Neutrophil (primary cell): ENCODE results near the gene PDZRN3.

Source experiments
- H3K27ac ChIP-seq: fragments of 200-600 bp; sonication (generic); 2 replicates; pipeline ENCODE4 v1.5.1; 2016; ENCODE audit warnings: mild to moderate bottlenecking, moderate library complexity
- H3K27me3 ChIP-seq: fragments of 200-600 bp; sonication (generic); 2 replicates; pipeline ENCODE4 v1.6.0; 2016; ENCODE audit warnings: mild to moderate bottlenecking
- H3K36me3 ChIP-seq: fragments of 200-600 bp; sonication (generic); 2 replicates; pipeline ENCODE4 v1.5.1; 2017
- H3K4me1 ChIP-seq, 2 experiments: fragments of 200-600 bp in 1 of 2; sonication (generic) in 1 of 2; 1 replicate in 1 of 2; 2 replicates in 1 of 2; pipeline versions ENCODE4 v1.5.1 to v1.6.1; 2013 to 2016; ENCODE audit warnings: low read depth in 1 of 2, low read length in 1 of 2, mild to moderate bottlenecking in 1 of 2, moderate library complexity in 1 of 2; ENCODE audit not compliant: control insufficient read depth in 1 of 2, insufficient read depth in 1 of 2
- H3K4me3 ChIP-seq, 2 experiments: fragments of 200-600 bp in 1 of 2; sonication (generic) in 1 of 2; 1 replicate in 1 of 2; 2 replicates in 1 of 2; pipeline ENCODE4 v1.5.1; 2013 to 2016; ENCODE audit warnings: low read depth in 1 of 2, low read length in 1 of 2, mild to moderate bottlenecking in 1 of 2, moderate library complexity in 1 of 2
- H3K9me3 ChIP-seq: fragments of 200-600 bp; sonication (generic); 2 replicates; pipeline ENCODE4 v1.5.1; 2016
- TF ChIP-seq, protein P1 (sequence below): fragments of 200-600 bp; sonication (generic); IDR thresholded peaks from 2 replicates; pipeline ENCODE4 v1.5.1; 2016; ENCODE audit warnings: antibody characterized with exemption

Gene PDZRN3

DNA sequence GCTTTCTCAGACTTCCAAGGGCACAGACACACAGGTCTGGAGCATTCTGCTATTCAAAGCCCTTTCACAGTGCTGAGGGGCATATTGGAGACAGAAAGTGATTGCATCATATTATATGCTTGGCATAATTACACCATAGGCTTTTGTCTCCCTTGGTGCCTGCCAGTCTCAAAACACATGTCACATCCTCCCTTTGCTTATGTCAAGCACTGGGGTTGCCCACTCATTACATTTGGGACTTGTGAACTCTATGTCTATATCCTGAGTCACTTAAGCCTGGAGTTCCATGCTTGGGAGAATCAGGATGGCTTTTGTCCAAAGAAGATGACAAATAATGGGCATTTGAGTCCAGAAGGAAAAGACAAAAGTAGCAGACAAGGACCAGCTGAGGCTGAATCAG is 12.3 kb upstream of the PDZRN3 start:
- H3K4me3 ChIP-seq = no peak overlapping the region
- no peaks in the 10 kb centered on the region for H3K36me3 ChIP-seq
- no peak overlapping the region for H3K27ac ChIP-seq
- H3K27me3 ChIP-seq = no peaks in the 10 kb centered on the region
- H3K4me1 ChIP-seq = no peaks in the 10 kb centered on the region
- no peaks in the 10 kb centered on the region for H3K9me3 ChIP-seq
- TF ChIP-seq, protein P1, sequence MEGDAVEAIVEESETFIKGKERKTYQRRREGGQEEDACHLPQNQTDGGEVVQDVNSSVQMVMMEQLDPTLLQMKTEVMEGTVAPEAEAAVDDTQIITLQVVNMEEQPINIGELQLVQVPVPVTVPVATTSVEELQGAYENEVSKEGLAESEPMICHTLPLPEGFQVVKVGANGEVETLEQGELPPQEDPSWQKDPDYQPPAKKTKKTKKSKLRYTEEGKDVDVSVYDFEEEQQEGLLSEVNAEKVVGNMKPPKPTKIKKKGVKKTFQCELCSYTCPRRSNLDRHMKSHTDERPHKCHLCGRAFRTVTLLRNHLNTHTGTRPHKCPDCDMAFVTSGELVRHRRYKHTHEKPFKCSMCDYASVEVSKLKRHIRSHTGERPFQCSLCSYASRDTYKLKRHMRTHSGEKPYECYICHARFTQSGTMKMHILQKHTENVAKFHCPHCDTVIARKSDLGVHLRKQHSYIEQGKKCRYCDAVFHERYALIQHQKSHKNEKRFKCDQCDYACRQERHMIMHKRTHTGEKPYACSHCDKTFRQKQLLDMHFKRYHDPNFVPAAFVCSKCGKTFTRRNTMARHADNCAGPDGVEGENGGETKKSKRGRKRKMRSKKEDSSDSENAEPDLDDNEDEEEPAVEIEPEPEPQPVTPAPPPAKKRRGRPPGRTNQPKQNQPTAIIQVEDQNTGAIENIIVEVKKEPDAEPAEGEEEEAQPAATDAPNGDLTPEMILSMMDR = no peak

DNA sequence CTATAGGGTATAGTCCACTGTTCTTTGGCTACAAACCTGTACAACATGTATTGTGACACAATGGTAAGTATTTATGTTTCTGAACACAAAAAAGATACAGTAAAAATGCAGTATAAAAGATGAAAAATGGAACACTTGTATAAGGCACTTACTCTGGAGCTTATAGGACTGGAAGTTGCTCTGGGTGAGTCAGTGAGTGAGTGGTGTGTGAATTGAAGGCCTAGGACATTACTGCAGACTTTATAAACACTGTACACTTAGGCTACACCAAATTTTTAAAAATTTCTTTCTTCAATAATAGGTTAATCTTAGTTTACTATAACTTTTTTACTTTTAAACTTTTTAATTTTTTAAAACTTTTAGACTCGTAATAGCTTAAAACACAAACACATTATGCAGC is 10.5 kb upstream of the PDZRN3 start:
- Histone ChIP-seq H3K36me3 (no peaks in the 10 kb centered on the region), H3K27ac (no peak overlapping the region), H3K27me3 (no peaks in the 10 kb centered on the region), H3K4me3 (no peak overlapping the region), H3K9me3 (no peaks in the 10 kb centered on the region), H3K4me1 (no peaks in the 10 kb centered on the region)
- TF ChIP-seq, protein P1 = no peak

DNA sequence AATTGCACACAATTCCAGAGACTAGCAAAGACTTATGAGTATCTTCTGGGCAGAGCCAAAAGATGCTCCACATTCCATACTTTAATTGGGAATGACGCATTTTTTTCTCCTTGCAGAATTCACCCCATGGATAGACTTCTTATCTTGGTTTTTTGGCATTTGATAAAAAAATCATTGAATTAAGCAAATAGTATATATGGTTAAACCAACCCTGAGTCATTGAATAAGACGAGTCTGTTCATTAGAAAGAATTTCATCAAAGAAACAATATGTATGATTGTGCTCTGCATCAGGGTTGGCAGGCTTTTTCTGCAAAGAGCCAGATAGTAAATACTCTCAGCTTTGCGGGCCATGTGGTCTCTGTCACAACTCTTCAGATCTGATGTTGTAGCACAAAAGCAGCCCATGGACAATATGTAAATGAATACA is 9.2 kb upstream of the PDZRN3 start:
- Histone ChIP-seq H3K27ac (no peak overlapping the region), H3K4me1 (no peaks in the 10 kb centered on the region), H3K9me3 (no peaks in the 10 kb centered on the region), H3K27me3 (no peaks in the 10 kb centered on the region), H3K36me3 (no peaks in the 10 kb centered on the region), H3K4me3 (no peak overlapping the region)
- TF ChIP-seq, protein P1 = no peak

DNA sequence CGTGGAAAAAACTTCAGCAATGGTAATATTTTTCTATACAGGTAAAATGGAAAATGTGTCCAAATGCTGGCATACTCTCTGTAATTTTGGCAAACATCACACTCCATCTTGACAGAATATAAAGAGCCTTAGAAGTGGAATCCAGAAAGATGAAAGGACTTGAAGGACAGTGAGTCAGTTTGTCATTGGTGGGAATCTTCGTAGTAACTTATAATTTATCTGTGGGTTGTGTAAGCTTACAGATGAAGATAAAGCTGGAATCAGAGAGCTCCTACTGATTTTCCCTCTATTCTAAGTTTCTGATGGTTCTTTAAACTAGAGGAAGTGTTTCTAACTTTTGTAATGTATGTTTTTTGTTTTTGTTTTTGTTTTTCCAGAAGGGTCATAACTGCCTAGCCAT is 8.7 kb upstream of the PDZRN3 start:
- Histone ChIP-seq H3K27ac (no peak overlapping the region), H3K27me3 (no peaks in the 10 kb centered on the region), H3K4me1 (no peaks in the 10 kb centered on the region), H3K9me3 (no peaks in the 10 kb centered on the region), H3K4me3 (no peak overlapping the region), H3K36me3 (no peaks in the 10 kb centered on the region)
- TF ChIP-seq, protein P1 = no peak

DNA sequence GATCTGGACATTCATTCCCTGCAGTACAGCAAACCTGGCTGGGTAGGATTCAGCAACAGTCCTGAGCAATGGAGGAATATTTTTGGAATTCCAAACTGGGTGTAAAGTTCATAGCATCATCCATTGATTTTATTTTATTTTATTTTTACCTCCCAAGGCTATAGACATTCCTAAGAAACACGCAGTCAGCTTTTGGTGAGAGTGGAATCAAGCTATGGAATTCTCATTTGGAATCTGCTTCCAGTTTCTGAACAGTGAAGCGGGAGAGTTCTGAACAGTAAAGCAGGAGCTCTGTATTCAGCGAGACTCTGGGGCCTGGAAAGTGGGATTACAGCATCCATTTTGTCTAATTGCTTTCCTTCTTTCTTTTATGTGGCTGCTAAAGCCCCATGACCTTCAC is 1.4 kb upstream of the PDZRN3 start:
- H3K27me3 ChIP-seq = peaks cover 70% of the 10 kb centered on the region
- no peaks in the 10 kb centered on the region for H3K4me1 ChIP-seq
- H3K27ac ChIP-seq = no peak overlapping the region
- H3K4me3 ChIP-seq = no peak overlapping the region
- TF ChIP-seq, protein P1 = no peak
- no peaks in the 10 kb centered on the region for H3K36me3 ChIP-seq
- no peaks in the 10 kb centered on the region for H3K9me3 ChIP-seq
